NCI-H226 (cell line): ENCODE measurements around the gene MAP3K3.

ENCODE experiments used
- DNase-seq: peaks from one replicate; pipeline ENCODE4 v3.0.0-alpha.2; 2015

Gene MAP3K3

GRCh38 chr17:63621684-63622573 lies at the start of gene MAP3K3:
MAP3K3 (plus strand) TSS chr17:63622417; CDS start chr17:63622760, 343 bp downstream.
- peak; percentile 100 for DNase-seq

DNA sequence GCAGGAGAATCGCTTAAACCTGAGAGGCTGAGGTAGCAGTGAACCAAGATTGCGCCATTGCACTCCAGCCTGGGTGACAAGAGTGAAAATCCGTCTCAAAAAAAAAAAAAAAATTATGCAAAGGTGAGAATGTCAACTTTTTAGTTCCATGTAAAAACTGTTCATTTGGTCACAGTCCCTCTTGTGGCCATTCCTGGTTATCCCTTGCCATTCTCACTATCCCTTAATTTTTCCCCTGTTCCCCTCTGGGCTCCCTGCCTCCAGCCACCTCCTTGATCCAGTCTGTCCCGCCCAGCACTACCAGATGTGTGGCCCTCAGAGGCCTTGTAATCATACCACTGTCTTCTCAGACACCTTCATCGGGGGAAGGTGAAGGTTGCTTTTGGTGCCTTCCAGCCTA lies 48.6 kb upstream of the MAP3K3 start:
- no peak for DNase-seq

GRCh38 chr17:63578027-63578768 lies 44.0 kb upstream of the MAP3K3 start:
- no peak for DNase-seq

GRCh38 chr17:63578769-63579111 lies 43.5 kb upstream of the MAP3K3 start:
- no peak for DNase-seq

- DNase-seq = no peak
Measured at GRCh38 chr17:63579633-63580032, 42.6 kb upstream of the MAP3K3 start.

DNA sequence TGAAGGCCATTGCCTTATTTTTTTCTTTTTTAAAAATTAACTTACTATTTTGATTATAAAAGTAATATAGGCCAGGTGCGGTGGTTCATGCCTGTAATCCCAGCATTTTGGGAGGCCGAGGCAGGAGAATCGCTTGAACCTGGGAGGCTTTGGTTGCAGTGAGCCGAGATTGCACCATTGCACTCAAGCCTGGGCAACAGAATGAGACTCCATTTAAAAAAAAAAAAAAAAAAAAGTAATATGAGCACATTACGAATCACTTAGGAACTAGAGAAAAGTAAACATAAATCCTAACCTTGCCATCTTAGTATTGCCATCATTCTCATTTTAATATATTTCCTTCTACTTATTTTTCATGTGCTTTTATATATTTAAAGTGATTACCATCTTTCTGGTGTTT lies 34.4 kb upstream of the MAP3K3 start:
- DNase-seq = no peak

GRCh38 chr17:63588797-63589196 lies 33.4 kb upstream of the MAP3K3 start:
- DNase-seq = no peak

DNA sequence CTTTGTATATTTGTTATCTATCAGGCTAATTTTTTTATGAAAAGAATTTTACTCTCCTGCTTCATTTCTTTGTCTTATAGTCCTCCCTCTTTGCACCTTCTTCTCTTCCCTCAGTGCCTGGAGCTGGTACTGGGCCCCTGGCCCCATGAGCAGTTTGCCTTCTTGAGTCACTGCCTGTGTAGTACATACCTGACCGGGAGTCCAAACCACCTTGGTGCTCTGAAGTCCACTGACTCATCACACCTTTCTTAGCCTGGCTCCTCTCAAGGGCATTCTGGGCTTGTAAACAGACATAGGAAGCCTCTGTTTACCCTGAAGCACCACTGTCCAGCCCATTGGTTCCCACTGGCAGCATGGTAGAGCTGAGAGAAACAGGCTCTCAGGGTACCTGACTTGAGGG lies 32.6 kb upstream of the MAP3K3 start:
- DNase-seq = no peak

- no peak for DNase-seq
Measured at GRCh38 chr17:63592797-63593196, 29.4 kb upstream of the MAP3K3 start.

- no peak for DNase-seq
Measured at GRCh38 chr17:63595132-63595531, 27.1 kb upstream of the MAP3K3 start.

GRCh38 chr17:63596856-63597586 lies 25.2 kb upstream of the MAP3K3 start:
- DNase-seq = no peak

GRCh38 chr17:63598281-63598680 lies 23.9 kb upstream of the MAP3K3 start:
- peak; percentile 51 for DNase-seq

DNA sequence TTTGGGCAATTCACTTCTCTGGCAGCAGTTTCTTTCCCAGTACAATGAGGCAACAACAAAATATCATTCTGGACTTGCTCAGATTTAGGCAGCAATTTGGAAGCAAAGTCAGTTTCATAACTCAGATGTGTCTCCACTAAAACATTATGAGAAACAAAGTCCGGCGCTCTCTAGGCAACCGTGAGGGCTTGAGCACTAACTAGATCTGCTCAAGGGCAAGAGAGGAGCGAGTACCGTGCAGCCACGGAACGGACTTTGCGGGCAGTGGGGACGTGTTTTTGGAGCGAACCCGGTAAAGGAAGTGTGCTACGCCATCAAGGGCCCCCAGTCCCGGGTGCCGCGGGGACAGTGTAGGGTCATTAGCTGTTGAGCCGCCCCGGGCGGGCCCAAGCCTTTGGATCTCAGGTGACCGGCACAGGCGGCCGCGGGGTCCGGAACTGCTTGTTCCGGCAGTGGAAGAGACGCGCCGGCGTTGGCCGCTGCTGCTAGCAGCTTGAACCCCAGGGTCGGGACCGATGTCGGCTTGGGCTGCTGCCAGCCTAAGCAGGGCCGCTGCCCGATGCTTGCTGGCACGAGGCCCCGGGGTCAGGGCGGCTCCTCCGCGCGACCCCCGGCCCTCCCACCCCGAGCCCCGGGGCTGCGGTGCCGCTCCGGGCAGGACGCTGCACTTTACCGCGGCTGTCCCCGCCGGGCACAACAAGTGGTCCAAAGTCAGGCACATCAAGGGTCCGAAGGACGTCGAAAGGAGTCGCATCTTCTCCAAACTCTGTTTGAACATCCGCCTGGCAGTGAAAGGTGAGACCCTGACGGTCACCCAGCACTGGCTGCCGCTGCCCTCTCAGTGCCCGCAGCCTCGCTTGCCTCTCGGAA lies 21.4 kb upstream of the MAP3K3 start, which contains the start of gene TACO1:
Gene TACO1 (plus strand): TSS at position 327 of the 870 bp plus-strand sequence. CDS start 189 bp downstream, at position 516.
- DNase-seq = peak; percentile 66

GRCh38 chr17:63601439-63602371 lies 20.5 kb upstream of the MAP3K3 start:
- no peak for DNase-seq

GRCh38 chr17:63609816-63610573 lies 12.2 kb upstream of the MAP3K3 start:
- no peak for DNase-seq

DNA sequence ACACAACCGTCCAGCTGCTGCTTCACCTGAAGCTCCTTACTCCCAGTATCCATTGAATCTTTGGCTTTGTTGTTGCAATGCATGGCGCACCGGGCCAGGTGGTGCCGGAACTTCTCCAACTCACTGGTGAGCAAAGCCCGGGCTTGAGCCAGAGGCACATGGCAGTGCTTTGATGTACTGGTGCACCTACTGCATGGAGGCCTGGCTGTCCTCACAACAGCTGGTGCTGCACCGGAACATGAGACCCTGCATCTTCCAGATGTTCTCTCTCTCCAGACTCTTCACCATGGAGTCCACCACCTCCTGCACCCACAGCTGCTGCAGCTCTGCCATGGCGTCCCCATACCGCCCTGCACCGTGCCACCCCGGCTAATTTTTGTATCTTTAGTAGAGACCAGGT lies 11.4 kb upstream of the MAP3K3 start:
- DNase-seq = no peak

DNA sequence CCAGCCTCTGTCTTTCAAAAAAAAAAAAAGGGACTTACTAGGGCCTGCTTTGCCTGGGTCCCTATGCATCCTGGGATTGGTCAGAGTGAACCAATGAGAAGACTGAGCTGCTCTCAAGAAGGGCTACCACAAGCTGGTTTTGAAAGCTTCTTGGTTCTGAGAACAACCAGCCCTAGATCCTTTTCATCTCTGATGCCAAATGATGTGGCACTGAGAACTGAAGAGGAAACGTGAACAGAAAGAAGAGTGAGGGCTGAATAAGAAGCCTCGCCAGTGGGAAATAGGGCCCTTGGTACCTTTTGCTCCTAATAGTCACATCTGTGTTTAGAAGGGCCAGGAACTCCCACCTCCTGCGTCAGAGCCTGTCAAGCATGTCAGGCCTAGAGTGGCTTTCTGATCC lies 10.9 kb upstream of the MAP3K3 start:
- no peak for DNase-seq

GRCh38 chr17:63613663-63614062 lies 8.6 kb upstream of the MAP3K3 start:
- no peak for DNase-seq

DNA sequence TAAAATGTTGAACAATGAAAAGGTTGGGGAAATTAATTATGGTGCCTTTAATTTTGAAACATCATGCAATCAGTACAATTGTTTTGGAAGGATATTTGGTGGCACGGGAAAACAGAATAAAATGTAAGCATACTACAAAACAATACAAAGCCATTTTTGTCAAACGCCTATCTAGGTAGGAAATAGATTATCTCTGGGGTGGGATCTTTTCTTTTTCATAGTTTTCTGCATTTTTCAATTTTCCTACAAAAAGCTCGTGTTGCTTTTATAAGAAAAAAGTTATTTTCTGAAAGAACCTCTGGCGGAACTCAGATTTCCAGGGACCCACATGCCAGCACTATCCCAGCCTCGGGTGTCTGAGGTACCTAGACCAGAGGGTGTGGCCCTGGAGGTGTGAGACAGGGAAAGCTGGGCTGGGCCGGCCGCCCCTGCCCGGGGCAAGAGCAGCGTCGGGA lies 961 bp upstream of the MAP3K3 start:
- DNase-seq = peak; percentile 2
